H1 (cell line): Measurements from ENCODE around the gene SEL1L2. TPM values are rescaled to one million over a fixed set of nuclear protein-coding genes. Genes with fewer than 3 reads are reported as not detected.

Experiments used
- CTCF ChIA-PET: fragments of 300-600 bp; sonication (Branson Sonifier 250); formaldehyde crosslinking; loops from one replicate; lab custom pipeline; 2021; ENCODE audit not compliant: partially characterized antibody; lab: Charles Lee
- POLR2A ChIA-PET: fragments of 300-600 bp; sonication (Branson Sonifier 250); formaldehyde crosslinking; loops from one replicate; lab custom pipeline; 2021; ENCODE audit warnings: inconsistent platforms; ENCODE audit not compliant: partially characterized antibody; lab: Charles Lee
- DNase-seq, 2 experiments: peaks; one replicate each; pipeline versions ENCODE4 v3.0.0 to v3.0.0-alpha.2; 2010 to 2022; ENCODE audit warnings: low spot score in 2 of 2, low read depth in 1 of 2, mixed read lengths in 1 of 2
- FAIRE-seq: peaks from 2 replicates; lab custom pipeline; 2011; peaks lifted over from hg19 to GRCh38; lab: Jason Lieb, UNC
- H2AFZ ChIP-seq: 2 replicates; pipeline ENCODE4 v1.8.1; 2012; ENCODE audit warnings: low read length, inconsistent platforms
- H2AK5ac ChIP-seq: 2 replicates; pipeline ENCODE4 v1.6.1; 2013; ENCODE audit warnings: low read depth, low read length
- H2BK120ac ChIP-seq: replicated peaks from 2 replicates; pipeline ENCODE3; 2013; ENCODE audit warnings: low read depth, low read length, inconsistent platforms
- H2BK12ac ChIP-seq: 2 replicates; pipeline ENCODE4 v1.6.1; 2013; ENCODE audit warnings: low read depth, low read length
- H2BK15ac ChIP-seq: 2 replicates; pipeline ENCODE4 v1.6.1; 2013; ENCODE audit warnings: low read length
- H2BK20ac ChIP-seq: 2 replicates; pipeline ENCODE4 v1.6.1; 2013; ENCODE audit warnings: low read length
- H2BK5ac ChIP-seq: 2 replicates; pipeline ENCODE4 v1.6.1; 2013; ENCODE audit warnings: low read depth, low read length
- H3K14ac ChIP-seq: 2 replicates; pipeline ENCODE4 v1.6.1; 2013; ENCODE audit warnings: inconsistent platforms; ENCODE audit not compliant: insufficient read length
- H3K18ac ChIP-seq: 2 replicates; pipeline ENCODE4 v1.6.1; 2013; ENCODE audit warnings: low read length; ENCODE audit errors: extremely low read depth
- H3K23ac ChIP-seq: 2 replicates; pipeline ENCODE4 v1.6.1; 2013; ENCODE audit warnings: inconsistent platforms; ENCODE audit not compliant: insufficient read length
- H3K23me2 ChIP-seq: 2 replicates; pipeline ENCODE4 v1.6.1; 2013; ENCODE audit warnings: low read depth, low read length
- H3K27ac ChIP-seq: 2 replicates; pipeline ENCODE4 v1.6.1; 2011; ENCODE audit warnings: low read depth, low read length, inconsistent platforms
- H3K27me3 ChIP-seq, 4 experiments: replicated peaks in 1 of 4; 1 replicate in 1 of 4; 2 replicates in 3 of 4; pipeline versions ENCODE4 v1.6.1 to v1.8.1; 2011 to 2013; ENCODE audit warnings: low read length in 3 of 4, mild to moderate bottlenecking in 3 of 4, inconsistent platforms in 2 of 4, mixed read lengths in 2 of 4, moderate library complexity in 1 of 4; ENCODE audit not compliant: control insufficient read depth in 3 of 4, insufficient read depth in 3 of 4; ENCODE audit errors: extremely low read depth in 1 of 4
- H3K36me3 ChIP-seq, 4 experiments: 2 replicates each; pipeline versions ENCODE4 v1.6.1 to v1.8.1; 2011 to 2013; ENCODE audit warnings: mild to moderate bottlenecking in 4 of 4, low read length in 3 of 4, moderate library complexity in 2 of 4, control low read depth in 1 of 4, inconsistent platforms in 1 of 4; ENCODE audit not compliant: insufficient read depth in 4 of 4, control insufficient read depth in 2 of 4
- H3K4ac ChIP-seq: replicated peaks from 2 replicates; pipeline ENCODE3; 2013; ENCODE audit warnings: low read length, low read depth, mixed read lengths, inconsistent platforms; ENCODE audit not compliant: insufficient read length
- H3K4me1 ChIP-seq, 4 experiments: replicated peaks in 1 of 4; 1 replicate in 1 of 4; 2 replicates in 3 of 4; pipeline versions ENCODE4 v1.6.1 to v1.8.1; 2011 to 2013; ENCODE audit warnings: low read length in 3 of 4, inconsistent platforms in 2 of 4, mixed read lengths in 1 of 4; ENCODE audit not compliant: insufficient read depth in 4 of 4, control insufficient read depth in 3 of 4
- H3K4me2 ChIP-seq, 2 experiments: 2 replicates each; pipeline versions ENCODE4 v1.6.1 to v1.8.1; 2011 to 2013; ENCODE audit warnings: low read depth in 2 of 2, low read length in 2 of 2, control low read depth in 1 of 2, inconsistent platforms in 1 of 2, mild to moderate bottlenecking in 1 of 2; ENCODE audit not compliant: insufficient read depth in 1 of 2
- H3K4me3 ChIP-seq, 4 experiments: fragments of 200-600, 300-600 bp in 1 of 4; sonication (generic), shearing (Covaris generic), sonication (Bioruptor Twin) in 1 of 4; 2 replicates each; pipeline versions ENCODE4 v1.5.1 to v1.8.1; 2011 to 2016; ENCODE audit warnings: low read length in 4 of 4, low read depth in 3 of 4, control low read depth in 2 of 4, inconsistent platforms in 2 of 4, mild to moderate bottlenecking in 2 of 4, mixed read lengths in 1 of 4, moderate library complexity in 1 of 4; ENCODE audit not compliant: insufficient read depth in 2 of 4; ENCODE audit errors: extremely low read depth in 1 of 4
- H3K56ac ChIP-seq: replicated peaks from 2 replicates; pipeline ENCODE3; 2013; ENCODE audit warnings: low read depth, mild to moderate bottlenecking, mixed read lengths, low read length, inconsistent platforms; ENCODE audit not compliant: insufficient read length
- H3K79me1 ChIP-seq: 2 replicates; pipeline ENCODE4 v1.6.1; 2013; ENCODE audit warnings: low read depth, low read length, control low read depth
- H3K79me2 ChIP-seq, 2 experiments: 2 replicates each; pipeline versions ENCODE4 v1.6.1 to v1.8.1; 2012 to 2013; ENCODE audit warnings: low read length in 2 of 2, mild to moderate bottlenecking in 2 of 2, inconsistent platforms in 1 of 2; ENCODE audit not compliant: insufficient read depth in 2 of 2, control insufficient read depth in 1 of 2
- H3K9ac ChIP-seq, 4 experiments: replicated peaks in 1 of 4; 1 replicate in 1 of 4; 2 replicates in 3 of 4; pipeline versions ENCODE4 v1.6.1 to v1.8.1; 2011 to 2013; ENCODE audit warnings: low read depth in 3 of 4, low read length in 3 of 4, control low read depth in 2 of 4, mild to moderate bottlenecking in 2 of 4, moderate library complexity in 2 of 4, inconsistent platforms in 1 of 4; ENCODE audit errors: extremely low read depth in 1 of 4
- H3K9me3 ChIP-seq, 2 experiments: 2 replicates each; pipeline versions ENCODE4 v1.6.1 to v1.8.1; 2012 to 2013; ENCODE audit warnings: mild to moderate bottlenecking in 2 of 2, moderate library complexity in 2 of 2, control low read depth in 1 of 2, inconsistent platforms in 1 of 2, low read depth in 1 of 2, low read length in 1 of 2, mixed read lengths in 1 of 2; ENCODE audit not compliant: insufficient read depth in 2 of 2
- H4K20me1 ChIP-seq, 2 experiments: replicated peaks in 1 of 2; 2 replicates each; pipeline versions ENCODE3 to v1.8.1; 2011 to 2013; ENCODE audit warnings: inconsistent platforms in 2 of 2, low read length in 2 of 2, mild to moderate bottlenecking in 1 of 2; ENCODE audit not compliant: insufficient read depth in 2 of 2, control insufficient read depth in 1 of 2
- H4K5ac ChIP-seq: 2 replicates; pipeline ENCODE4 v1.6.1; 2013; ENCODE audit warnings: low read length, low read depth, mixed read lengths, inconsistent platforms; ENCODE audit not compliant: insufficient read length
- H4K8ac ChIP-seq: 2 replicates; pipeline ENCODE4 v1.8.0; 2013; ENCODE audit warnings: mild to moderate bottlenecking, moderate library complexity, low read length, inconsistent platforms; ENCODE audit not compliant: insufficient read depth; ENCODE audit errors: extremely low read depth
- H4K91ac ChIP-seq: replicated peaks from 2 replicates; pipeline ENCODE3; 2013; ENCODE audit warnings: low read length, mixed read lengths, inconsistent platforms; ENCODE audit not compliant: insufficient read length
- CHD2 ChIP-seq: IDR thresholded peaks from 2 replicates; pipeline ENCODE4 v1.6.1; 2012; ENCODE audit warnings: low read length, improper control_type of control experiment
- EGR1 ChIP-seq: IDR thresholded peaks from 2 replicates; pipeline ENCODE4 v1.6.1; 2011; ENCODE audit warnings: low read depth, low read length, borderline replicate concordance
- KDM4A ChIP-seq: IDR thresholded peaks from one replicate; pipeline ENCODE4 v1.7.1; 2012; ENCODE audit warnings: low read depth, mild to moderate bottlenecking, moderate library complexity, low read length, inconsistent platforms; ENCODE audit not compliant: severe bottlenecking
- NANOG ChIP-seq: IDR thresholded peaks from 2 replicates; pipeline ENCODE4 v1.6.1; 2011; ENCODE audit warnings: low read length, low read depth, mild to moderate bottlenecking, inconsistent platforms; ENCODE audit not compliant: insufficient read depth, poor library complexity, severe bottlenecking
- POLR2AphosphoS5 ChIP-seq: IDR thresholded peaks from 2 replicates; pipeline ENCODE4 v1.6.1; 2011; ENCODE audit warnings: low read depth, low read length
- RXRA ChIP-seq: IDR thresholded peaks from 2 replicates; pipeline ENCODE4 v1.6.1; 2011; ENCODE audit warnings: low read depth, mild to moderate bottlenecking, low read length, moderate library complexity; ENCODE audit not compliant: insufficient read depth
- SIRT6 ChIP-seq: IDR thresholded peaks from one replicate; pipeline ENCODE4 v1.7.1; 2012; ENCODE audit warnings: low read length, inconsistent platforms
- SIX5 ChIP-seq: IDR thresholded peaks from 2 replicates; pipeline ENCODE4 v1.6.1; 2011; ENCODE audit warnings: mild to moderate bottlenecking, low read depth, low read length
- SUZ12 ChIP-seq: fragments of 200-600 bp; sonication (generic); IDR thresholded peaks from 2 replicates; pipeline ENCODE4 v1.6.1; 2012; ENCODE audit warnings: mild to moderate bottlenecking, inconsistent platforms, low read length, moderate library complexity, mixed read lengths
- YY1 ChIP-seq: IDR thresholded peaks from 2 replicates; pipeline ENCODE4 v1.6.1; 2011; ENCODE audit warnings: low read depth, mild to moderate bottlenecking, low read length
- WGBS, 2 experiments: shearing (Covaris generic) in 1 of 2; methylation state at CpG; one replicate each; pipeline versions ENCODE4 v1.1.6 to v1.1.7; 2013 to 2015; ENCODE audit warnings: low lambda C conversion rate in 2 of 2, mixed read lengths in 2 of 2, inconsistent platforms in 1 of 2, low coverage in 1 of 2, missing lambda C conversion rate in 1 of 2; ENCODE audit not compliant: insufficient replicate concordance in 2 of 2, insufficient coverage in 1 of 2, insufficient read length in 1 of 2; ENCODE audit errors: extremely low coverage in 1 of 2, missing lambda C conversion rate in 1 of 2; 5-methylcytosine and 5-hydroxymethylcytosine counted together
- polyA plus RNA-seq, 7 experiments: library from polyadenylated mRNA; depleted of rRNA in 3 of 7; stranded (reverse) in 5 of 7; unstranded in 2 of 7; fragments of >200 nt in 5 of 7; fragments of 200-250 nt in 2 of 7; gene quantifications; 1 replicate in 5 of 7; 2 replicates in 1 of 7; 4 replicates in 1 of 7; pipeline versions ENCODE4 v1.2.1 to v1.2.3, GENCODE V29; 2011 to 2013; ENCODE audit warnings: missing spikeins in 2 of 7, mixed read lengths in 2 of 7
- total RNA-seq: library from RNA; stranded (reverse); fragmentation: NEBNext Ultra II Directional; extraction: Animal tissue kit (Norgen Biotek cat#: 25700); gene quantifications from 2 replicates; pipeline ENCODE4 v1.2.1, GENCODE V29; 2021
- TF ChIP-seq, protein P1 (sequence below): IDR thresholded peaks from 2 replicates; pipeline ENCODE4 v1.6.1; 2012; ENCODE audit warnings: inconsistent platforms
- TF ChIP-seq, protein P2 (sequence below): IDR thresholded peaks from 2 replicates; pipeline ENCODE4 v1.6.1; 2012; ENCODE audit warnings: low read length, inconsistent platforms

Gene SEL1L2
- total and polyA plus RNA-seq, 2 of the 8 experiments (the other 6 are each of a cell fraction or from before 2014, with no cell fraction given), result not detected

DNA sequence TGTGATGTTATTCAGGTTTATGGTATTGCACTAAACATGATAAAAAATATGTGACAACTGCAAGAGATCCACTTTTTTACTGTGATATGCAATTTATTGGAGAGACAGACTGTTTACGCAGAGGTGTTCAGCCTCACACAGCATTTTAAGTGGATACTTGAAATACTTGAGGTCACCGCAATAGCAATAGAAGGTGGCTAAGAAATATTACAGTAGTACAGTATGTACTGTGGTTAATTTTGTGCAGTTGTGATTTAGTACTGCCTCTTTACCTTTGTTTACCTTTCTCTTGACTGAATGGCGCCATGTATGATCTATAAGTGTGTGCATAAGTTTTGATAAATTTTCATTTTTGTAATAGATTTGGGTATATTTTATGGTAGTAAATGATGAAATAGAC lies 22.3 kb upstream of the SEL1L2 start:
- FAIRE-seq (no peak), DNase-seq (no peak)
- H2AFZ ChIP-seq, result no peak overlapping the region
- H4K8ac ChIP-seq, result no peak overlapping the region
- no peak overlapping the region for H4K91ac ChIP-seq
- H2BK120ac ChIP-seq, result no peak overlapping the region
- H3K79me2 ChIP-seq, result no peaks in the 10 kb centered on the region
- H3K4me1 ChIP-seq, result no peaks in the 10 kb centered on the region
- no peak overlapping the region for H3K18ac ChIP-seq
- no peak overlapping the region for H3K14ac ChIP-seq
- no peak overlapping the region for H4K5ac ChIP-seq
- TF ChIP-seq POLR2AphosphoS5 (no peak), EGR1 (no peak), KDM4A (no peak), YY1 (no peak), RXRA (no peak), CHD2 (no peak), SUZ12 (no peak), NANOG (no peak), SIRT6 (no peak), SIX5 (no peak)
- TF ChIP-seq, protein P1, sequence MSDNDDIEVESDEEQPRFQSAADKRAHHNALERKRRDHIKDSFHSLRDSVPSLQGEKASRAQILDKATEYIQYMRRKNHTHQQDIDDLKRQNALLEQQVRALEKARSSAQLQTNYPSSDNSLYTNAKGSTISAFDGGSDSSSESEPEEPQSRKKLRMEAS, result no peak
- TF ChIP-seq, protein P2, sequence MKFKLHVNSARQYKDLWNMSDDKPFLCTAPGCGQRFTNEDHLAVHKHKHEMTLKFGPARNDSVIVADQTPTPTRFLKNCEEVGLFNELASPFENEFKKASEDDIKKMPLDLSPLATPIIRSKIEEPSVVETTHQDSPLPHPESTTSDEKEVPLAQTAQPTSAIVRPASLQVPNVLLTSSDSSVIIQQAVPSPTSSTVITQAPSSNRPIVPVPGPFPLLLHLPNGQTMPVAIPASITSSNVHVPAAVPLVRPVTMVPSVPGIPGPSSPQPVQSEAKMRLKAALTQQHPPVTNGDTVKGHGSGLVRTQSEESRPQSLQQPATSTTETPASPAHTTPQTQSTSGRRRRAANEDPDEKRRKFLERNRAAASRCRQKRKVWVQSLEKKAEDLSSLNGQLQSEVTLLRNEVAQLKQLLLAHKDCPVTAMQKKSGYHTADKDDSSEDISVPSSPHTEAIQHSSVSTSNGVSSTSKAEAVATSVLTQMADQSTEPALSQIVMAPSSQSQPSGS, result no peak
- no peaks in the 10 kb centered on the region for H3K79me1 ChIP-seq
- H3K4me3 ChIP-seq, result no peak overlapping the region
- no peak overlapping the region for H3K27ac ChIP-seq
- ChIA-PET CTCF (no interaction called here), POLR2A (no interaction called here)
- H3K9me3 ChIP-seq, result peaks cover 0 to 3% of the 10 kb centered on the region in 2 experiments; a peak in 1 of 4 replicates
- no peaks in the 10 kb centered on the region for H3K27me3 ChIP-seq
- H2BK20ac ChIP-seq, result no peak overlapping the region
- H2BK5ac ChIP-seq, result no peak overlapping the region
- H2AK5ac ChIP-seq, result no peak overlapping the region
- no peak overlapping the region for H3K4me2 ChIP-seq
- H3K56ac ChIP-seq, result no peak overlapping the region
- H3K23ac ChIP-seq, result no peak overlapping the region
- no peaks in the 10 kb centered on the region; a peak in 1 of 8 replicates for H3K36me3 ChIP-seq
- no peak overlapping the region for H2BK15ac ChIP-seq
- H4K20me1 ChIP-seq, result no peaks in the 10 kb centered on the region
- no peaks in the 10 kb centered on the region for H3K23me2 ChIP-seq
- H3K4ac ChIP-seq, result no peak overlapping the region
- no peak overlapping the region for H2BK12ac ChIP-seq
- H3K9ac ChIP-seq, result no peak overlapping the region
- 89% methylated on average over 3 of the region's 3 CpGs; no CpG with 5 or more reads in 1 of the 2 experiments for WGBS, 2 experiments
